Panc1 (cell line): Measurements from ENCODE around the gene STRADA. TPM values are rescaled to one million over a fixed set of nuclear protein-coding genes. Genes with fewer than 3 reads are reported as not detected.

Source experiments
- ATAC-seq: fragments of 200-7000 bp; cut with Tn5 transposase; 2 replicates; pipeline ENCODE4 v1.9.1; 2020; ENCODE audit warnings: mild to moderate bottlenecking, moderate library complexity
- BruUV-seq: library from RNA; stranded (reverse); fragments of 400-500 nt; replicated peaks from 2 replicates; lab custom pipeline; 2021; lab: Mats Ljungman, UMichigan
- CTCF ChIA-PET: fragments of 300-600 bp; sonication (Branson Sonifier 250); formaldehyde crosslinking; loops from one replicate; lab custom pipeline; 2022; ENCODE audit warnings: antibody characterized with exemption; lab: Charles Lee
- POLR2A ChIA-PET: fragments of 300-600 bp; sonication (Branson Sonifier 250); formaldehyde crosslinking; loops from one replicate; lab custom pipeline; 2022; ENCODE audit warnings: antibody characterized with exemption; lab: Charles Lee
- DNase-seq: peaks from one replicate; pipeline ENCODE4 v3.0.0-alpha.2; 2010; ENCODE audit warnings: low read depth, low spot score
- H3K27ac ChIP-seq: 2 replicates; pipeline ENCODE4 v1.5.1; 2011; ENCODE audit warnings: mild to moderate bottlenecking, low read length, inconsistent platforms
- H3K27me3 ChIP-seq: fragments of 200-500 bp; sonication (Bioruptor generic); 2 replicates; pipeline ENCODE4 v1.6.0; 2014; ENCODE audit warnings: low read length, inconsistent platforms; ENCODE audit not compliant: control insufficient read depth, insufficient read depth
- H3K36me3 ChIP-seq: fragments of 200-500 bp; sonication (Bioruptor generic); 2 replicates; pipeline ENCODE4 v1.5.1; 2014; ENCODE audit warnings: inconsistent platforms, mild to moderate bottlenecking, low read length, moderate library complexity; ENCODE audit not compliant: control insufficient read depth, insufficient read depth
- H3K4me1 ChIP-seq: 2 replicates; pipeline ENCODE4 v1.5.1; 2011; ENCODE audit warnings: inconsistent platforms, mild to moderate bottlenecking, low read length, moderate library complexity; ENCODE audit not compliant: control insufficient read depth, insufficient read depth
- H3K4me3 ChIP-seq, 2 experiments: 2 replicates each; pipeline ENCODE4 v1.5.1; 2011 to 2012; ENCODE audit warnings: low read depth in 2 of 2, low read length in 2 of 2, mild to moderate bottlenecking in 2 of 2, inconsistent platforms in 1 of 2, moderate library complexity in 1 of 2
- H3K9me3 ChIP-seq: fragments of 200-500 bp; sonication (Bioruptor generic); 2 replicates; pipeline ENCODE4 v1.5.1; 2014; ENCODE audit warnings: low read depth, mild to moderate bottlenecking, inconsistent platforms, low read length, moderate library complexity; ENCODE audit not compliant: control insufficient read depth, insufficient read depth
- POLR2AphosphoS5 ChIP-seq: IDR thresholded peaks from 2 replicates; pipeline ENCODE4 v1.6.1; 2012; ENCODE audit warnings: mild to moderate bottlenecking, low read depth, low read length, moderate library complexity
- REST ChIP-seq, 2 experiments: IDR thresholded peaks; 2 replicates each; pipeline ENCODE4 v1.6.1; 2011 to 2012; ENCODE audit warnings: low read depth in 2 of 2, control low read depth in 1 of 2, low read length in 1 of 2, mild to moderate bottlenecking in 1 of 2, moderate library complexity in 1 of 2; ENCODE audit not compliant: insufficient read depth in 1 of 2
- SIN3A ChIP-seq: IDR thresholded peaks from 2 replicates; pipeline ENCODE4 v1.6.1; 2012; ENCODE audit warnings: low read depth, mild to moderate bottlenecking, low read length, moderate library complexity, borderline replicate concordance; ENCODE audit not compliant: insufficient read depth
- TCF7L2 ChIP-seq: IDR thresholded peaks from 2 replicates; pipeline ENCODE4 v1.6.1; 2011; ENCODE audit warnings: mild to moderate bottlenecking, low read depth, low read length, inconsistent platforms
- in situ Hi-C: cut with HindIII; loops from 2 replicates; pipeline ENCODE4 v1.10.0; 2016; ENCODE audit warnings: low sequenced_read_pairs, low pct_unique_long_range_greater_than_20kb
- intact Hi-C: fragments of 100-400 bp; cut with micrococcal nuclease; formaldehyde crosslinking; loops from one replicate; pipeline ENCODE4 v1.10.0; 2022; ENCODE audit not compliant: unreplicated experiment
- total RNA-seq: library from RNA; stranded (reverse); gene quantifications from one replicate; pipeline ENCODE4 v1.2.1, GENCODE V29; 2021; ENCODE audit not compliant: unreplicated experiment
- TF ChIP-seq, protein P1 (sequence below): fragments of 450-650 bp; IDR thresholded peaks from 2 replicates; pipeline ENCODE4 v1.5.1; 2017; ENCODE audit warnings: mild to moderate bottlenecking

STRADA gene
- total RNA-seq, 1 experiment from 2014 or later = 26.0 TPM

- POLR2A ChIA-PET = no interaction called here
- Histone ChIP-seq H3K4me3 (no peak overlapping the region), H3K27ac (no peak overlapping the region), H3K36me3 (no peaks in the 10 kb centered on the region), H3K9me3 (no peaks in the 10 kb centered on the region), H3K4me1 (no peaks in the 10 kb centered on the region; the same call in 1 of the 2 replicates), H3K27me3 (no peaks in the 10 kb centered on the region)
- in situ Hi-C loops (no loop called here), intact Hi-C loops (no loop called here)
- ATAC-seq = no peak
- CTCF ChIA-PET = no interaction called here
- no peak for TF ChIP-seq TCF7L2
- TF ChIP-seq POLR2AphosphoS5 = no peak
- TF ChIP-seq SIN3A = no peak
- TF ChIP-seq, protein P1, sequence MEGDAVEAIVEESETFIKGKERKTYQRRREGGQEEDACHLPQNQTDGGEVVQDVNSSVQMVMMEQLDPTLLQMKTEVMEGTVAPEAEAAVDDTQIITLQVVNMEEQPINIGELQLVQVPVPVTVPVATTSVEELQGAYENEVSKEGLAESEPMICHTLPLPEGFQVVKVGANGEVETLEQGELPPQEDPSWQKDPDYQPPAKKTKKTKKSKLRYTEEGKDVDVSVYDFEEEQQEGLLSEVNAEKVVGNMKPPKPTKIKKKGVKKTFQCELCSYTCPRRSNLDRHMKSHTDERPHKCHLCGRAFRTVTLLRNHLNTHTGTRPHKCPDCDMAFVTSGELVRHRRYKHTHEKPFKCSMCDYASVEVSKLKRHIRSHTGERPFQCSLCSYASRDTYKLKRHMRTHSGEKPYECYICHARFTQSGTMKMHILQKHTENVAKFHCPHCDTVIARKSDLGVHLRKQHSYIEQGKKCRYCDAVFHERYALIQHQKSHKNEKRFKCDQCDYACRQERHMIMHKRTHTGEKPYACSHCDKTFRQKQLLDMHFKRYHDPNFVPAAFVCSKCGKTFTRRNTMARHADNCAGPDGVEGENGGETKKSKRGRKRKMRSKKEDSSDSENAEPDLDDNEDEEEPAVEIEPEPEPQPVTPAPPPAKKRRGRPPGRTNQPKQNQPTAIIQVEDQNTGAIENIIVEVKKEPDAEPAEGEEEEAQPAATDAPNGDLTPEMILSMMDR = no peak
- no peak for TF ChIP-seq REST (IDR thresholded peaks at IDR 0.05; ENCODE audit: insufficient read depth in 1 of 2, low read depth in 2 of 2, low read length in 1 of 2)
- no TSS peak for BruUV-seq
- DNase-seq = no peak
Observed at GRCh38 chr17:63702721-63703015, 38.9 kb downstream of the STRADA start.

- DNase-seq = no peak
- no peaks in the 10 kb centered on the region for H3K9me3 ChIP-seq
- POLR2A ChIA-PET = no interaction called here
- H3K36me3 ChIP-seq = no peaks in the 10 kb centered on the region
- intact Hi-C loops (no loop called here), in situ Hi-C loops (no loop called here)
- no peaks in the 10 kb centered on the region for H3K27me3 ChIP-seq
- no peak for TF ChIP-seq POLR2AphosphoS5
- no peak for TF ChIP-seq SIN3A
- no peak for TF ChIP-seq REST (IDR thresholded peaks at IDR 0.05; ENCODE audit: insufficient read depth in 1 of 2, low read depth in 2 of 2, low read length in 1 of 2)
- no peak for TF ChIP-seq TCF7L2
- TF ChIP-seq, protein P1 = no peak
- H3K4me1 ChIP-seq = no peaks in the 10 kb centered on the region; the same call in 1 of the 2 replicates
- ATAC-seq = no peak
- no peak overlapping the region for H3K27ac ChIP-seq
- no peak overlapping the region for H3K4me3 ChIP-seq
- no TSS peak for BruUV-seq
- CTCF ChIA-PET = no interaction called here
Observed at GRCh38 chr17:63701868-63702720, 39.5 kb downstream of the STRADA start.
